ENCODE data around the gene CMTM5. TPM values are rescaled to one million over a fixed set of nuclear protein-coding genes. Genes with fewer than 3 reads are reported as not detected.

Gene CMTM5
- total and polyA plus RNA-seq, 4 donors, result 0.50 to 4.1 (median 1.5) TPM; not detected in 1

GRCh38 chr14:23405096-23405495, 28.2 kb downstream of the CMTM5 start:
- Histone ChIP-seq H3K4me1 (ENCODE audit: control insufficient read depth in 1 of 2, insufficient read depth in 2 of 2, low read length in 2 of 2) (no peaks in the 10 kb centered on the region), H3K27me3 (ENCODE audit: control insufficient read depth in 1 of 2, insufficient read depth in 2 of 2, low read length in 1 of 2) (no peaks in the 10 kb centered on the region), H3K36me3 (ENCODE audit: control insufficient read depth in 1 of 2, insufficient read depth in 2 of 2, low read length in 1 of 2) (no peaks in the 10 kb centered on the region), H3K9me3 (ENCODE audit: control insufficient read depth, low read length) (no peaks in the 10 kb centered on the region), H3K27ac (ENCODE audit: low read depth in 1 of 2, low read length in 2 of 2) (no peak overlapping the region), H3K4me3 (ENCODE audit: low read length in 2 of 2) (no peak overlapping the region)
- WGBS, 2 donors, result 78 to 80% methylated on average over 10 of the region's 10 CpGs
- no peak for ATAC-seq (ENCODE audit: low FRiP score)
- intact Hi-C loops (cut with DNase I), result no loop called here
- DNase-seq, result no peak

- DNase-seq (no peak), ATAC-seq (ENCODE audit: low FRiP score) (no peak)
- no peak overlapping the region for H3K4me3 ChIP-seq (ENCODE audit: low read length in 2 of 2)
- H3K27me3 ChIP-seq (ENCODE audit: control insufficient read depth in 1 of 2, insufficient read depth in 2 of 2, low read length in 1 of 2), result no peaks in the 10 kb centered on the region
- H3K9me3 ChIP-seq (ENCODE audit: control insufficient read depth, low read length), result no peaks in the 10 kb centered on the region
- intact Hi-C loops (cut with DNase I), result no loop called here
- H3K4me1 ChIP-seq (ENCODE audit: control insufficient read depth in 1 of 2, insufficient read depth in 2 of 2, low read length in 2 of 2), result no peaks in the 10 kb centered on the region
- H3K36me3 ChIP-seq (ENCODE audit: control insufficient read depth in 1 of 2, insufficient read depth in 2 of 2, low read length in 1 of 2), result no peaks in the 10 kb centered on the region
- WGBS, 2 donors, result 82 to 86% methylated on average over 13 of the region's 13 CpGs
- H3K27ac ChIP-seq (ENCODE audit: low read depth in 1 of 2, low read length in 2 of 2), result no peak overlapping the region
These were observed 28.7 kb downstream of the CMTM5 start for GRCh38 chr14:23405516-23406025.

DNA sequence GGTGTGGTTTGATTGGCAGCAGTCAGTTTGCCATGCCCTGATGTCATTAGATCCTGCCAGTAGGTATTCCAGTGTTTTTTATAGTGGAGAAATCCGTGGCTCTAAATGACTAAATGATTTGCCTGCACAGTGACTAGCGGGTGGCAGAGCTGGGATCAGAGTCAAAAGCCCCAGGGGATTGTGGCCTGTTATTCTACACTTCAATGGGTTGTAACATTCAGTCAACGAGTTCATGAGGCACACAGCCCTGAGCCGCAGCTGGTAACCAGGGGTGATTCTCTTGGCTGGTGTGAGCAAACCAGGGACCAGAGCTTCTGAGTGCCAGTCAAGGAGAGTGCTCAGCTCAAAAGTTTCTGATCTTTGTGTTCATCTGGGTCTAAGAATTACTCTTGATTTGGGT, 29.4 kb downstream of the CMTM5 start:
- Histone ChIP-seq H3K36me3 (ENCODE audit: control insufficient read depth in 1 of 2, insufficient read depth in 2 of 2, low read length in 1 of 2) (no peaks in the 10 kb centered on the region), H3K9me3 (ENCODE audit: control insufficient read depth, low read length) (no peaks in the 10 kb centered on the region), H3K27ac (ENCODE audit: low read depth in 1 of 2, low read length in 2 of 2) (no peak overlapping the region), H3K4me3 (ENCODE audit: low read length in 2 of 2) (no peak overlapping the region), H3K4me1 (ENCODE audit: control insufficient read depth in 1 of 2, insufficient read depth in 2 of 2, low read length in 2 of 2) (no peaks in the 10 kb centered on the region), H3K27me3 (ENCODE audit: control insufficient read depth in 1 of 2, insufficient read depth in 2 of 2, low read length in 1 of 2) (no peaks in the 10 kb centered on the region)
- intact Hi-C loops (cut with DNase I), result no loop called here
- 20 to 25% methylated on average over 4 of the region's 4 CpGs for WGBS, 2 donors
- ATAC-seq (ENCODE audit: low FRiP score) (no peak), DNase-seq (no peak)

DNA sequence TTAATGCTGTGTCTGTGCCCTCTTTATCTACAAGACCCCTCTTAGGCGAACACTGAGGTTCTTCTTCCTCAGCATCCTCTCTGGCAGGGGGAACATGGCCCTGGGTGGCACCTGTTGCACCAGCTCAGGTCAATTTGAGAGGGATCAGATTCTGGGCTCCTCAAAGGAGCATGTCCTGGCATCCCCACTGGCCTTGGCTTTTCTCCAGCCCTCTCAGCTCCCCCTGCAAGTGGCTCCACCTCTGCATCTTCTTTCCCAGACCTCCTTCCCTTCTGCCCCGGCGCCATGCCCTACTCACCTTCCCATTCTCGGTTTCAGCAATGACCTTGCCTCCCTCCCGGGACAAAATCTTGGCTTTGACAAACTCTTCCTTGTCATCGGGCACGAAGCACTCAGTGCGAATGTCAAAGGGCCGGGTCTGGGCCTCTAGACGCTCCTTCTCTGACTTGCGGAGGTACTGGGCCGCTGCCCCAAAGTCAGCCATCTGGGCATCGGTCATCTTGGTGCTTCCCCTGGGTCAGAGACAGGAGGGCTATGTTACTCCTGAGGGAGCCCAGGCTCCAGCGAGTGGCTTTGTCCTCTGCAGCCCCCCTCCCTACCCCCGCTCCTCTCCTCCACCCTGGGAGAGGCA, 30.0 kb downstream of the CMTM5 start:
- Histone ChIP-seq H3K4me1 (ENCODE audit: control insufficient read depth in 1 of 2, insufficient read depth in 2 of 2, low read length in 2 of 2) (no peaks in the 10 kb centered on the region), H3K27ac (ENCODE audit: low read depth in 1 of 2, low read length in 2 of 2) (no peak overlapping the region), H3K4me3 (ENCODE audit: low read length in 2 of 2) (no peak overlapping the region), H3K27me3 (ENCODE audit: control insufficient read depth in 1 of 2, insufficient read depth in 2 of 2, low read length in 1 of 2) (no peaks in the 10 kb centered on the region), H3K36me3 (ENCODE audit: control insufficient read depth in 1 of 2, insufficient read depth in 2 of 2, low read length in 1 of 2) (no peaks in the 10 kb centered on the region), H3K9me3 (ENCODE audit: control insufficient read depth, low read length) (no peaks in the 10 kb centered on the region)
- intact Hi-C loops (cut with DNase I), result no loop called here
- ATAC-seq (ENCODE audit: low FRiP score), result no peak
- 84 to 88% methylated on average over 15 of the region's 15 CpGs for WGBS, 2 donors
- DNase-seq, result peak in 1 of 2 donors; percentile 12

DNA sequence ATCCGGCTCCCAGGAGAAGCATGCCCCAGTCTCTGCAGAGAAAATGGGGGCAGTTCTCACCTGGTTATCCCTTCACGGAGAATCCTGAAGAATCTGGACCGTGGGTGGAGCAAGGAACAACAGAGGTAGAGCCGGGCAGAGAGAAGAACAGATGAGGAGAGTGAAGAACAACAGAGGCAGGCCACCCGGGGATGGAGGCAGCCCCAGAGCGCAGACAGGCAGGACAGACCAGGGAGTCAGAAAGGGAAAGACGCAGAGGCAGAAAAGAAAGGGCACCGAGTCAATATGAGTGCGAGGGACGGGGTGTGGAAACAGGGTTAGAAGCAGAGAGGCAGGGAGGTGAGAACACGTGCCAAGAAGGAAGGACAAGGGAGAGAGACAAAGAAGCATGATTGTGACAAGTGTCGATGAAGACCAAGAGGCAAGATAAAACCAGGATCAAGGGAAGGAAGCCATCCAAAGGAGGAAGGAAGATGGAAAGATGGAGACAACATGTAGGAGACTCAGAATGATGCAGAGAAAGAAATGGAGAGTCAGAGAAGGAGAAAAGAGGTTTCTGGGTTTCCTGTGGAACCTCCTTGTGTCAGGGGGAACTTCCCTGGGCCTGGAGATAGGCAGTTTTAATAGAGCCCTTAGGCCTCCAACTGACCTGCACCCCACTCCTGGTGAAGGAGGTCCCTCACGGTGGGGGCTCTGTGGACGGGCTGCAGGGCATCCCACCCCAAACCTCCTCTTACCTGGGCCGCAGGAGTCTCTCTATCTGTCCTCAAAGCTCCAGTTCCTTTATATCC, 30.9 kb downstream of the CMTM5 start, which contains the start of gene MYH6:
Gene MYH6, minus strand, starts transcription at position 758 of the 791 bp plus-strand sequence. CDS start 1,050 bp downstream, outside the sequence.
- intact Hi-C loops (cut with DNase I), result no loop called here
- H3K27ac ChIP-seq (ENCODE audit: low read depth in 1 of 2, low read length in 2 of 2), result no peak within 1 kb of the TSS
- DNase-seq, result no peak
- no peaks in the 10 kb centered on the region for H3K4me1 ChIP-seq (ENCODE audit: control insufficient read depth in 1 of 2, insufficient read depth in 2 of 2, low read length in 2 of 2)
- WGBS, 2 donors, result 79% methylated on average over 15 of the region's 15 CpGs
- H3K9me3 ChIP-seq (ENCODE audit: control insufficient read depth, low read length), result no peaks in the 10 kb centered on the region
- no peak for ATAC-seq (ENCODE audit: low FRiP score)
- H3K4me3 ChIP-seq (ENCODE audit: low read length in 2 of 2), result no peak within 1 kb of the TSS
- H3K27me3 ChIP-seq (ENCODE audit: control insufficient read depth in 1 of 2, insufficient read depth in 2 of 2, low read length in 1 of 2), result no peaks in the 10 kb centered on the region
- no peaks in the 10 kb centered on the region for H3K36me3 ChIP-seq (ENCODE audit: control insufficient read depth in 1 of 2, insufficient read depth in 2 of 2, low read length in 1 of 2)

DNA sequence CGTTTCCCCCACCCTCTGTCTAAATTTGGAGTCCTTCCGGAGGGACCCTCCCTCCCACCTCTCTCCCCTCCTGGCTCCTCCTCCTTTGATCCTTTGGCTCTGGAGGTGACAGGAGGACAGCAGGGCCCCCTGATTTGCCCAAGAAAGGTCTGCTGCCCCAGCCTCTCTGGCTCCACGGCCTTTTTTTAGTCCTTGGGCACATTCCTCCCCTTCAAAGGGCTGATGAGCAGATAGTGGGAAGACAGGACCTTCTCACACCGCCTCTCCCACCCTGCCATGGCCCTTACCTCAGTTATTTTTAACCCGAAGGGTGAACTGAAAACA, 31.4 kb downstream of the CMTM5 start:
- Histone ChIP-seq H3K27me3 (ENCODE audit: control insufficient read depth in 1 of 2, insufficient read depth in 2 of 2, low read length in 1 of 2) (no peaks in the 10 kb centered on the region), H3K9me3 (ENCODE audit: control insufficient read depth, low read length) (no peaks in the 10 kb centered on the region), H3K27ac (ENCODE audit: low read depth in 1 of 2, low read length in 2 of 2) (no peak overlapping the region), H3K4me3 (ENCODE audit: low read length in 2 of 2) (no peak overlapping the region), H3K36me3 (ENCODE audit: control insufficient read depth in 1 of 2, insufficient read depth in 2 of 2, low read length in 1 of 2) (no peaks in the 10 kb centered on the region), H3K4me1 (ENCODE audit: control insufficient read depth in 1 of 2, insufficient read depth in 2 of 2, low read length in 2 of 2) (no peaks in the 10 kb centered on the region)
- ATAC-seq (ENCODE audit: low FRiP score) (no peak), DNase-seq (no peak)
- intact Hi-C loops (cut with DNase I), result no loop called here
- WGBS, 2 donors, result 51 to 57% methylated on average over 5 of the region's 5 CpGs

DNA sequence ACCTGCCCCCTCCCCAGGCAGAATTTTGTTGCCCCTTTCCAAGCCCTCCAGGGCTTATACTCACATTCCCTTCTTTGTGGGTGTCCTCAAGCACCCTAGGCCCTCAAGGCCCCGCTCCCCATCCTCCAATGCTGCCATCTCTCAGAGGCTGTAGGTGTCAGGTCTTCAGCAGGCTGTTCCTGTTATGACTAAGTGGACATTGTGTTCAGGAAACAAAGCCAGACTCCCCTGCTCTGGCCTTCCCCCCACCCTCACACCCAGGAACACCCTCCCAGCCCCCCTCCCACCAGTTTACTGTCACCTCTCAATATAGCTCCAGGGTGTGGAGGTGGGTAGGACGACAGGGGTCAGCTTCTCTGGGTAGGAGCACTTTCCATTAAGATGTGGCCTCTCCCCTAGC, 32.6 kb downstream of the CMTM5 start:
- DNase-seq (no peak), ATAC-seq (ENCODE audit: low FRiP score) (no peak)
- intact Hi-C loops (cut with DNase I), result no loop called here
- H3K27me3 ChIP-seq (ENCODE audit: control insufficient read depth in 1 of 2, insufficient read depth in 2 of 2, low read length in 1 of 2), result no peaks in the 10 kb centered on the region
- H3K36me3 ChIP-seq (ENCODE audit: control insufficient read depth in 1 of 2, insufficient read depth in 2 of 2, low read length in 1 of 2), result no peaks in the 10 kb centered on the region
- no peaks in the 10 kb centered on the region for H3K9me3 ChIP-seq (ENCODE audit: control insufficient read depth, low read length)
- H3K27ac ChIP-seq (ENCODE audit: low read depth in 1 of 2, low read length in 2 of 2), result no peak overlapping the region
- no peak overlapping the region for H3K4me3 ChIP-seq (ENCODE audit: low read length in 2 of 2)
- H3K4me1 ChIP-seq (ENCODE audit: control insufficient read depth in 1 of 2, insufficient read depth in 2 of 2, low read length in 2 of 2), result no peaks in the 10 kb centered on the region
- 77 to 88% methylated on average over 2 of the region's 2 CpGs for WGBS, 2 donors

DNA sequence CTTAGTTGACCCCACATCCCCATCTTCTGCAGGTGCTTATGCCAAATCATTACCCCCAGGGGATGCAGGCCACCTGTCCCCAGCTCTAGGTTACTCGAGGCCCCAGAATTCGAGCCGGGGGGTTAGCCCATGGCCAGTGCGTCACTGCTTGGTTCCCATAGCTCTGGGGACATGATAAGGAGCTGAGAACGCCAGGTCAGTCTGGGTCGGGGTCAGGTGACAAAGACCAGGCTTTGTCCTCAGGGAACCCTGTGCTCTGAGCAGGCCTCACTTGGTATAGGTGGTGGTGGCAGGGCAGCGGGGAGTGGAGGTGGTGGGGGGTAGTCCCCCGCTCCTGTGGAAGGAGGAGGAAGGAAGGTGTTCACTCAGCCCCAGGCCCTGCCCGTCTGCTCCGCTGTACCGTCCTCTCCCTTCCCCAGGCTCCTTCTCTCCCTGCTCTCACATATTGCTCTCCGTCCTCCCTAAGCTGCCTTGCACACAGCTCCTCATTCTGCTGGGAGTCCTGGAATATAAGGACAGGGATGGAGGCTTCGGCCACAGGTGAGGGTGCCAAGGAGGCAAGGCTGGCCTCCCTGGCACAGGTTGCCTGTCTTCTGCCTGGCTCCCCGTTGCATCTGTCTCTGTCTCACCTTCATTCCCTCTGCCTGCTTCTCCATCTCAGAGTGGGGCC, 33.3 kb downstream of the CMTM5 start:
- no peaks in the 10 kb centered on the region for H3K36me3 ChIP-seq (ENCODE audit: control insufficient read depth in 1 of 2, insufficient read depth in 2 of 2, low read length in 1 of 2)
- intact Hi-C loops (cut with DNase I), result no loop called here
- no peaks in the 10 kb centered on the region for H3K9me3 ChIP-seq (ENCODE audit: control insufficient read depth, low read length)
- no peaks in the 10 kb centered on the region for H3K27me3 ChIP-seq (ENCODE audit: control insufficient read depth in 1 of 2, insufficient read depth in 2 of 2, low read length in 1 of 2)
- H3K4me1 ChIP-seq (ENCODE audit: control insufficient read depth in 1 of 2, insufficient read depth in 2 of 2, low read length in 2 of 2), result no peaks in the 10 kb centered on the region
- DNase-seq, result no peak
- 82 to 86% methylated on average over 13 to 14 of the region's 14 CpGs for WGBS, 2 donors
- no peak overlapping the region for H3K4me3 ChIP-seq (ENCODE audit: low read length in 2 of 2)
- H3K27ac ChIP-seq (ENCODE audit: low read depth in 1 of 2, low read length in 2 of 2), result no peak overlapping the region
- ATAC-seq (ENCODE audit: low FRiP score), result no peak

Measured in aorta (tissue), 5 donors.